Measurements from ENCODE around the gene FHIT. TPM values are rescaled to one million over a fixed set of nuclear protein-coding genes. Genes with fewer than 3 reads are reported as not detected.

Gene FHIT
- total RNA-seq, 2 donors from 2014 or later, result 6.8 to 12.3 TPM

GRCh38 chr3:59890639-59891038 lies 1360.6 kb downstream of the FHIT start:
- Histone ChIP-seq H3K4me3 (ENCODE audit: low read length) (no peak overlapping the region), H3K9ac (ENCODE audit: extremely low read depth, low read length, poor library complexity, severe bottlenecking) (no peak overlapping the region), H3K27ac (ENCODE audit: low read depth, low read length) (no peak overlapping the region), H3K9me3 (ENCODE audit: control insufficient read depth, low read length) (no peaks in the 10 kb centered on the region), H3K4me1 (ENCODE audit: control insufficient read depth, insufficient read depth, low read length) (no peaks in the 10 kb centered on the region), H3K27me3 (ENCODE audit: control insufficient read depth, insufficient read depth, low read length, poor library complexity, severe bottlenecking) (no peaks in the 10 kb centered on the region), H3K36me3 (ENCODE audit: control insufficient read depth, insufficient read depth, low read length) (no peaks in the 10 kb centered on the region)
- no peak for TF ChIP-seq CTCF (conservative IDR thresholded peaks at IDR 0.05)
- no peaks in the 10 kb centered on the region for H3K9me3 Mint-ChIP-seq
- no peaks in the 10 kb centered on the region for H3K4me1 Mint-ChIP-seq
- WGBS, 2 experiments (ENCODE audit: insufficient coverage in 1 of 2, insufficient read length in 1 of 2), result 98 to 100% methylated on average over 2 to 3 of the region's 3 CpGs
- no peak overlapping the region for H3K27ac Mint-ChIP-seq
- no peaks in the 10 kb centered on the region for H3K36me3 Mint-ChIP-seq (ENCODE audit: low read depth)
- no peak overlapping the region for H3K4me3 Mint-ChIP-seq
- DNase-seq, result no peak
- no peaks in the 10 kb centered on the region for H3K27me3 Mint-ChIP-seq (ENCODE audit: insufficient read depth)

DNA sequence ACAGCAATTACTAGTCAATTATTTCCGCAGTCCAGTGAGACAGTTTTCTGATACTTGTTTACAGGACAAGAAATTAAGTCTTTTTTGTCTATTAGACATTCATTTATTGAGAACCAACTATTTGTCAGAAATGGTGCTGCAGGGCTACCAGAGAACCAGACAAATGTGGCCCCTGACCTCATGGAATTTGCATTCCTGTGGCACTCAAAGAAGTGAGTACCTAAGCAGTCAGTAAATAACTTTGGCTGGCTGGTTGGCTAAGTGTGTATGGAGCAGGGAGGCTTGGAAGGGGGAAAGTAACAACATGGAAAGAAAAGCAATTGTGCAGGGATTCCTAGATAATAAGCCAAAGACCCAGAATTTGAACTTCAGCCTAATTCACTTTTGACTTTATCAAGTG lies 1364.5 kb downstream of the FHIT start:
- no peaks in the 10 kb centered on the region for H3K27me3 Mint-ChIP-seq (ENCODE audit: insufficient read depth)

DNA sequence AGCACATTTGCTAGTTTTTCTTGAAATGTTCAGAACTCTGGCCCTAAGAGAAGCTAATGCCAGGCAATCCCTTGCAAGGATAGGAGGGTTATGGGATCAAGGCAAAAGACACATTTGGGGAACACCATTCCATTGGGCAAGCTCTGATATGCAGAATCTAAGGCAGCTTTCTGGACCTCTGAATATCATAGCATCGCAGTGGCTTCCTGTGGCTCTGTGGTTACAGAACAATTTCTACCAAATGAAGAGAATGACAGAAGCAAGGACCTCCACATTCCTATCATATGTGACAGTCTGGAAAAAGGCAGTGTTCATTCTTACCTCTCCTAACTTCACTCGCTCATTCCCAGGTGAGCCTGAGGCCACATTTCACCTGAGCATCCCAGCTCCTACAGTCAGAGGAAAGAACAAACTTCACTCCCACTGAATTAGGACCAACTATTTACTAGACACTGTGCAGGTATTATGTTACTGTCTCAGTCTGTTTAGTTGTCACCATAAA lies 1365.3 kb downstream of the FHIT start:
- Mint-ChIP-seq H3K27ac (no peak overlapping the region), H3K9me3 (no peaks in the 10 kb centered on the region), H3K4me1 (peaks cover 4% of the 10 kb centered on the region), H3K4me3 (no peak overlapping the region), H3K36me3 (ENCODE audit: low read depth) (no peaks in the 10 kb centered on the region), H3K27me3 (ENCODE audit: insufficient read depth) (no peaks in the 10 kb centered on the region)
- no peak for TF ChIP-seq CTCF (conservative IDR thresholded peaks at IDR 0.05)
- no peak overlapping the region for H3K27ac ChIP-seq (ENCODE audit: low read depth, low read length)
- no peaks in the 10 kb centered on the region for H3K27me3 ChIP-seq (ENCODE audit: control insufficient read depth, insufficient read depth, low read length, poor library complexity, severe bottlenecking)
- H3K4me1 ChIP-seq (ENCODE audit: control insufficient read depth, insufficient read depth, low read length), result no peaks in the 10 kb centered on the region
- DNase-seq, result no peak
- no peak overlapping the region for H3K4me3 ChIP-seq (ENCODE audit: low read length)
- WGBS, 2 experiments (ENCODE audit: insufficient coverage in 1 of 2, insufficient read length in 1 of 2), result 82 to 95% methylated on average over 2 of the region's 2 CpGs
- no peak overlapping the region for H3K9ac ChIP-seq (ENCODE audit: extremely low read depth, low read length, poor library complexity, severe bottlenecking)
- no peaks in the 10 kb centered on the region for H3K36me3 ChIP-seq (ENCODE audit: control insufficient read depth, insufficient read depth, low read length)
- no peaks in the 10 kb centered on the region for H3K9me3 ChIP-seq (ENCODE audit: control insufficient read depth, low read length)

More for the DNA sequence above, 1364.5 kb downstream of the FHIT start:
- no peak for DNase-seq
- Histone ChIP-seq H3K27ac (ENCODE audit: low read depth, low read length) (no peak overlapping the region), H3K4me3 (ENCODE audit: low read length) (no peak overlapping the region), H3K9me3 (ENCODE audit: control insufficient read depth, low read length) (no peaks in the 10 kb centered on the region), H3K4me1 (ENCODE audit: control insufficient read depth, insufficient read depth, low read length) (no peaks in the 10 kb centered on the region), H3K27me3 (ENCODE audit: control insufficient read depth, insufficient read depth, low read length, poor library complexity, severe bottlenecking) (no peaks in the 10 kb centered on the region), H3K9ac (ENCODE audit: extremely low read depth, low read length, poor library complexity, severe bottlenecking) (no peak overlapping the region), H3K36me3 (ENCODE audit: control insufficient read depth, insufficient read depth, low read length) (no peaks in the 10 kb centered on the region)
- H3K27ac Mint-ChIP-seq, result no peak overlapping the region
- no peaks in the 10 kb centered on the region for H3K9me3 Mint-ChIP-seq
- no peak overlapping the region for H3K4me3 Mint-ChIP-seq
- peaks cover 4% of the 10 kb centered on the region for H3K4me1 Mint-ChIP-seq
- no peak for TF ChIP-seq CTCF (conservative IDR thresholded peaks at IDR 0.05)
- 71% methylated on average over 1 of the region's 1 CpG; no CpG with 5 or more reads in 1 of the 2 experiments for WGBS, 2 experiments (ENCODE audit: insufficient coverage in 1 of 2, insufficient read length in 1 of 2)
- no peaks in the 10 kb centered on the region for H3K36me3 Mint-ChIP-seq (ENCODE audit: low read depth)
